GM23338 (cell line): ENCODE data around the gene KLF9.

Experiments
- CREB1 ChIP-seq: fragments of 250-450 bp; sonication (Bioruptor Pico); IDR thresholded peaks from 2 replicates; pipeline ENCODE4 v1.5.0; 2020; ENCODE audit warnings: low read depth, mild to moderate bottlenecking, moderate library complexity
- EZH2 ChIP-seq: fragments of 200-600 bp; sonication (generic); IDR thresholded peaks from one replicate; pipeline ENCODE4 v1.8.0; 2017; ENCODE audit warnings: antibody characterized with exemption, mild to moderate bottlenecking, low read depth; ENCODE audit not compliant: unreplicated experiment
- EZH2phosphoT487 ChIP-seq: fragments of 200-600 bp; sonication (generic); IDR thresholded peaks from one replicate; pipeline ENCODE4 v1.8.1; 2018; ENCODE audit warnings: antibody characterized with exemption; ENCODE audit not compliant: unreplicated experiment
- JUNB ChIP-seq: IDR thresholded peaks from one replicate; pipeline ENCODE4 v1.6.1; 2016; ENCODE audit warnings: antibody characterized with exemption; ENCODE audit not compliant: unreplicated experiment
- POLR2AphosphoS5 ChIP-seq: IDR thresholded peaks from 2 replicates; pipeline ENCODE4 v1.6.1; 2016; ENCODE audit warnings: antibody characterized with exemption, low read depth
- STAT1 ChIP-seq: IDR thresholded peaks from one replicate; pipeline ENCODE4 v1.6.1; 2016; ENCODE audit warnings: antibody characterized with exemption; ENCODE audit not compliant: unreplicated experiment
- TF ChIP-seq, protein P1 (sequence below), 2 experiments: fragments of 200-600 bp in 1 of 2; sonication (generic) in 1 of 2; conservative IDR thresholded peaks; 2 replicates each; pipeline versions ENCODE4 v1.5.1 to v1.6.1; 2016 to 2017; ENCODE audit warnings: antibody characterized with exemption in 2 of 2, low read depth in 2 of 2, mild to moderate bottlenecking in 2 of 2, moderate library complexity in 1 of 2
- TF ChIP-seq, protein P2 (sequence below): IDR thresholded peaks from one replicate; pipeline ENCODE4 v1.6.1; 2018; ENCODE audit warnings: antibody characterized with exemption; ENCODE audit not compliant: unreplicated experiment
- TF ChIP-seq, protein P3 (sequence below): IDR thresholded peaks from 2 replicates; pipeline ENCODE4 v1.6.1; 2016; ENCODE audit warnings: antibody characterized with exemption

DNA sequence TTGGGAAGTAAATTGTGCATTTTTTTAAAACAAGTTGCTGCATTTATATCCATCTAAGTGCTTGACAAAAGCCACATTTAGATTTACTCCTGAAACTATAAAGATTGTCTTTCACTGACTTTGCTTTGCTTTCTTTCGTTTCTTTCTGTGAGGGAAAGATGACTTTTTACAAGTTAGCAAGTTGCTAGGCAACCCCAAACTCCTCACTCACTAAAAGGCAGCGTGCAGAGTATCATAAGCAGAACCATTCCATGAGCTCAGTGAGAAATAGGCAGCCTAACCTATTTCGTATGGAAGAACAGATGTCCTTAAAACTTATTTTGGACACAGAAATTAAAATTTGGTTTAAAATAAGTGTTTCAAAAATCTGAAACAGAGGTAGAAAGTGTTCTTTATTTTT lies 29.0 kb downstream of the KLF9 start:
- TF ChIP-seq, protein P1, sequence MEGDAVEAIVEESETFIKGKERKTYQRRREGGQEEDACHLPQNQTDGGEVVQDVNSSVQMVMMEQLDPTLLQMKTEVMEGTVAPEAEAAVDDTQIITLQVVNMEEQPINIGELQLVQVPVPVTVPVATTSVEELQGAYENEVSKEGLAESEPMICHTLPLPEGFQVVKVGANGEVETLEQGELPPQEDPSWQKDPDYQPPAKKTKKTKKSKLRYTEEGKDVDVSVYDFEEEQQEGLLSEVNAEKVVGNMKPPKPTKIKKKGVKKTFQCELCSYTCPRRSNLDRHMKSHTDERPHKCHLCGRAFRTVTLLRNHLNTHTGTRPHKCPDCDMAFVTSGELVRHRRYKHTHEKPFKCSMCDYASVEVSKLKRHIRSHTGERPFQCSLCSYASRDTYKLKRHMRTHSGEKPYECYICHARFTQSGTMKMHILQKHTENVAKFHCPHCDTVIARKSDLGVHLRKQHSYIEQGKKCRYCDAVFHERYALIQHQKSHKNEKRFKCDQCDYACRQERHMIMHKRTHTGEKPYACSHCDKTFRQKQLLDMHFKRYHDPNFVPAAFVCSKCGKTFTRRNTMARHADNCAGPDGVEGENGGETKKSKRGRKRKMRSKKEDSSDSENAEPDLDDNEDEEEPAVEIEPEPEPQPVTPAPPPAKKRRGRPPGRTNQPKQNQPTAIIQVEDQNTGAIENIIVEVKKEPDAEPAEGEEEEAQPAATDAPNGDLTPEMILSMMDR (conservative IDR thresholded peaks at IDR 0.05; ENCODE audit: low read depth in 2 of 2), result no peak
- TF ChIP-seq JUNB (no peak), POLR2AphosphoS5 (no peak), CREB1 (CRISPR knock-in tag) (no peak), EZH2 (no peak), EZH2phosphoT487 (no peak), STAT1 (no peak)
- TF ChIP-seq, protein P2, sequence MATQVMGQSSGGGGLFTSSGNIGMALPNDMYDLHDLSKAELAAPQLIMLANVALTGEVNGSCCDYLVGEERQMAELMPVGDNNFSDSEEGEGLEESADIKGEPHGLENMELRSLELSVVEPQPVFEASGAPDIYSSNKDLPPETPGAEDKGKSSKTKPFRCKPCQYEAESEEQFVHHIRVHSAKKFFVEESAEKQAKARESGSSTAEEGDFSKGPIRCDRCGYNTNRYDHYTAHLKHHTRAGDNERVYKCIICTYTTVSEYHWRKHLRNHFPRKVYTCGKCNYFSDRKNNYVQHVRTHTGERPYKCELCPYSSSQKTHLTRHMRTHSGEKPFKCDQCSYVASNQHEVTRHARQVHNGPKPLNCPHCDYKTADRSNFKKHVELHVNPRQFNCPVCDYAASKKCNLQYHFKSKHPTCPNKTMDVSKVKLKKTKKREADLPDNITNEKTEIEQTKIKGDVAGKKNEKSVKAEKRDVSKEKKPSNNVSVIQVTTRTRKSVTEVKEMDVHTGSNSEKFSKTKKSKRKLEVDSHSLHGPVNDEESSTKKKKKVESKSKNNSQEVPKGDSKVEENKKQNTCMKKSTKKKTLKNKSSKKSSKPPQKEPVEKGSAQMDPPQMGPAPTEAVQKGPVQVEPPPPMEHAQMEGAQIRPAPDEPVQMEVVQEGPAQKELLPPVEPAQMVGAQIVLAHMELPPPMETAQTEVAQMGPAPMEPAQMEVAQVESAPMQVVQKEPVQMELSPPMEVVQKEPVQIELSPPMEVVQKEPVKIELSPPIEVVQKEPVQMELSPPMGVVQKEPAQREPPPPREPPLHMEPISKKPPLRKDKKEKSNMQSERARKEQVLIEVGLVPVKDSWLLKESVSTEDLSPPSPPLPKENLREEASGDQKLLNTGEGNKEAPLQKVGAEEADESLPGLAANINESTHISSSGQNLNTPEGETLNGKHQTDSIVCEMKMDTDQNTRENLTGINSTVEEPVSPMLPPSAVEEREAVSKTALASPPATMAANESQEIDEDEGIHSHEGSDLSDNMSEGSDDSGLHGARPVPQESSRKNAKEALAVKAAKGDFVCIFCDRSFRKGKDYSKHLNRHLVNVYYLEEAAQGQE, result no peak
- TF ChIP-seq, protein P3, sequence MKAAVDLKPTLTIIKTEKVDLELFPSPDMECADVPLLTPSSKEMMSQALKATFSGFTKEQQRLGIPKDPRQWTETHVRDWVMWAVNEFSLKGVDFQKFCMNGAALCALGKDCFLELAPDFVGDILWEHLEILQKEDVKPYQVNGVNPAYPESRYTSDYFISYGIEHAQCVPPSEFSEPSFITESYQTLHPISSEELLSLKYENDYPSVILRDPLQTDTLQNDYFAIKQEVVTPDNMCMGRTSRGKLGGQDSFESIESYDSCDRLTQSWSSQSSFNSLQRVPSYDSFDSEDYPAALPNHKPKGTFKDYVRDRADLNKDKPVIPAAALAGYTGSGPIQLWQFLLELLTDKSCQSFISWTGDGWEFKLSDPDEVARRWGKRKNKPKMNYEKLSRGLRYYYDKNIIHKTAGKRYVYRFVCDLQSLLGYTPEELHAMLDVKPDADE, result no peak
